ENCODE measurements around the gene PIGW. TPM values are rescaled to one million over a fixed set of nuclear protein-coding genes. Genes with fewer than 3 reads are reported as not detected.

PIGW gene
- total and polyA plus RNA-seq, 9 of the 15 experiments (the other 6 are each of a cell fraction or from before 2014, with no cell fraction given): 9.5 to 33.9 (median 21.2) TPM

GRCh38 chr17:36509272-36509985, 25.4 kb upstream of the PIGW start:
- TF ChIP-seq RBM25 (IDR thresholded peaks at IDR 0.05; ENCODE audit: low read depth, low read length, severe bottlenecking) (peak; percentile 73), BCLAF1 (IDR thresholded peaks at IDR 0.05; ENCODE audit: borderline replicate concordance in 1 of 2, control insufficient read depth in 1 of 2, low read depth in 2 of 2, low read length in 1 of 2) (no peak)
- POLR2A ChIA-PET: interaction anchor here (1.0 kb wide), 1 partner anchor 15 kb away, joined by 4 read pairs; no protein-coding TSS in a partner anchor
- intact Hi-C loops (cut with micrococcal nuclease): no loop called here

More at GRCh38 chr17:36509272-36509985, 25.4 kb upstream of the PIGW start:
- no peak overlapping the region for H3K27ac ChIP-seq (ENCODE audit: extremely low read depth, low read depth, low read length)
- no peaks in the 10 kb centered on the region for H3K79me2 ChIP-seq (ENCODE audit: control insufficient read depth, insufficient read depth, low read length)
- CTCF ChIA-PET (ENCODE audit: low intra/inter-chr PET ratio): no interaction called here
- H3K9me3 ChIP-seq (replicated peaks; ENCODE audit: control insufficient read depth, insufficient read depth, low read depth, low read length): no peaks in the 10 kb centered on the region
- H3K9ac ChIP-seq (ENCODE audit: insufficient read depth in 1 of 2, low read depth in 2 of 2, low read length in 2 of 2): 0 out of 4 replicates have a peak overlapping the region, but pooled peaks of 1 of the 2 experiments have one; percentile 9
- DNase-seq (ENCODE audit: extremely low read depth in 1 of 4, low spot score in 3 of 4) (no peak), FAIRE-seq (no peak), ATAC-seq (no peak)
- peaks cover 6% of the 10 kb centered on the region; the same call in 1 of the 2 replicates for H4K20me1 ChIP-seq (replicated peaks; ENCODE audit: control insufficient read depth, insufficient read depth, low read length)
- H3K9me1 ChIP-seq (ENCODE audit: control insufficient read depth, insufficient read depth, low read length): no peaks in the 10 kb centered on the region
- no peaks in the 10 kb centered on the region for H3K27me3 ChIP-seq (ENCODE audit: control insufficient read depth in 2 of 2, insufficient read depth in 2 of 2, low read length in 2 of 2)
- BruUV-seq (replicated peaks): no TSS peak
- peaks cover 0 to 3% of the 10 kb centered on the region in 2 experiments; a peak in 1 of 5 replicates for H3K4me1 ChIP-seq (replicated peaks in 1 of 2; ENCODE audit: control insufficient read depth in 2 of 2, insufficient read depth in 2 of 2, low read length in 2 of 2)
- no peak overlapping the region for H2AFZ ChIP-seq (ENCODE audit: low read depth, low read length)
- in situ Hi-C loops (cut with MboI): no loop called here
- H3K4me3 ChIP-seq: no peak overlapping the region
- H3K4me2 ChIP-seq (ENCODE audit: insufficient read depth, low read length): no peak overlapping the region
- H3K36me3 ChIP-seq (ENCODE audit: control insufficient read depth, insufficient read depth, low read length): peaks cover 97% of the 10 kb centered on the region
- 94% methylated on average over 8 of the region's 9 CpGs for WGBS (ENCODE audit: insufficient coverage, low coverage, missing lambda C conversion rate)
